Fibroblast of peridontal ligament (primary cell): ENCODE results near the gene FARP1.

Experiments
- DNase-seq: peaks from one replicate; pipeline ENCODE4 v3.0.0-alpha.2; 2010; ENCODE audit errors: extremely low read depth

Gene FARP1

DNA sequence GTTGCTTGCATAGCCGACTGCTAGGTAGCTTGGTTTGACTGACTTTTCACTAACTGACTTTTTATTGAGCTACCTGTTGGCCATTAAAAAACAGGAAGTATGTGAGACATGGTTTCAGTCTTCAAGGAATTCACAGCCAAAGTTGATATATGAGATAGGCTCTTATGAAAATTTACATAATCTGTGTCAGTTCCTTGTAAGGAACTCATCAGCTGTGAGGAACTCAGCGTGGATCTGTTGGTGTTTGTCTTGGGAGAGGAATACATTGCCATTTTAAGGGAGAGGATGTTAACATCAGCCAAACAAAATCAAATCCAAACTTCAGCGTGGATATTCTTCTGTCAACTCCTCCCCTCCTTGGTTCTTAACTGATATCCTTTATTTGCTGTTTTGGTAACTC is 32.1 kb downstream of the FARP1 start:
- no peak for DNase-seq

DNA sequence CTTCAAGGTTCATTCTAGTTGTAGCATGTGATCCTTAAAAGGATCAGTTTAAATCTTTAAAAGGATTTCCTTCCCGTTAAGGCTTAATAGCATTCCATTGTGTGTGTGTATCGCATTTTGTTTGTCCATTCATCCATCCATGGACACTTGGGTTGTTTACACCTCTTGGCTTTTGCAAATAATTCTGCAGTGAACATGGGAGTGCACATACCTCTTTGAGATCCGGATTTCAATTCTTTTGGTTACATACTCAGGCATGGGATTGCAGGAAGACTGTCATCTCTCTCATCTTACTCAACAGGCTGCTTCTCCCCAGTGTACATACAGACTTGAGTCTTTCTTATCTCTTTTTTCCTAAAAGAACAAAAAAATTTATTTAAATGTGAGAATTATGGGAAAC is 32.9 kb downstream of the FARP1 start:
- no peak for DNase-seq

DNA sequence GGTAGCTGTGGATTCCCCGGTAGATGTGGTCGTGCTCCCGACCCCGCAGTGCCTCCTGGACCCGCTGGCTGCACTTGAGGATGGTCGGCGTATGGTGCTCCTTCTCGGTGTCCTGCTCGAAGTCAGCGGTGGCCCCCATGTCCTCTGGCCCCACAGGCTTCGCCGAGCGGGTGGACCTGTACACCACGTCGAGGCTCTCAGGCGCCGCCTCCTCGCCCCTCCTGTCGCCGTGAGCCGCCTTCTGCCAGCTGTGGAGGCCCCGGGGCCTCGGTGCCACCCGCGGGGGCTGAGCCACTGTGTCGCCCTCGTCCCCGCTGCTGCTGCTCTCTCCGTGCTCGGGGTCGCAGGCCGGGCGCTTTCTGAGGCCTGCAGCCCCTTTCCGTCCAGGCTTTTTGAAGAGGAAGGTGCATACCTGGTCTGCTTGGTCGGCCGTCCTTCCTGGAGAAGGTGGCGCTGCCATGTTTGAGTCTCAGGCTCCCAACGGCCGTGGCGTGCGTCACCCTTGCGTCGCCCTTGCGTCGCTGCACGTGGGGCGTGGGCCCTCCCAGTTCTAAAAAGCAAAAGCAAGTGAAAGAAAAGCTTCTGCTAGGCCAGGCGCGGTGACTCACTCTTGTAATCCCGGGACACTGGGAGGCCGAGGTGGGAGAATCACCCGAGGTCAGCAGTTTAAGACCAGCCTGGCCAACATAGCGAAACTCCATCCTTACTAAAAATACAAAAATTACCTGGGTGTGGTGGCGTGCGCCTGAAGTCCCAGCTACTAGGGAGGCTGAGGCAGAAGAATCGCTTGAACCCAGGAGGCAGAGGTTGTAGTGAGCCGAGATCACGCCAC is 34.1 kb downstream of the FARP1 start, which contains the start of gene RNF113B:
Gene RNF113B, minus strand, starts transcription at position 493 of the 832 bp plus-strand sequence. Its CDS starts 33 bp downstream, at position 460.
- DNase-seq = no peak

DNA sequence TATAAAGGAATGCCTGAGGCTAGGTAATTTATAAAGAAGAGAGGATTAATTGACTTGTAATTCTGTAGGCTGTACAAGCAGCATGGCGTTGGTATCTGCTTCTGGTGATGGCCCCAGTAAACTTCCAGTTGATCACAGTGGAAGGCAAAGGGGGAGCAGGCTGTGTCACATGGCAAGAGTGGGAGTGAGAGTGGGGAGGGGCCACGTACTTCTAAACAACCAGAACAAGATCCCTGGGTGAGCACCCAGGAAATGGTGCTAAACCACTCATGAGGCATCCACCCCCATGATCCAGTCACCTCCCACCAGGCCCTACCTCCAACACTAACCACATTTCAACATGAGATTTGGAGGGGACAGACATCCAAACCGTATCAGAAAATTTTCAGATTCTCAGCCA is 37.2 kb downstream of the FARP1 start:
- DNase-seq = no peak

DNA sequence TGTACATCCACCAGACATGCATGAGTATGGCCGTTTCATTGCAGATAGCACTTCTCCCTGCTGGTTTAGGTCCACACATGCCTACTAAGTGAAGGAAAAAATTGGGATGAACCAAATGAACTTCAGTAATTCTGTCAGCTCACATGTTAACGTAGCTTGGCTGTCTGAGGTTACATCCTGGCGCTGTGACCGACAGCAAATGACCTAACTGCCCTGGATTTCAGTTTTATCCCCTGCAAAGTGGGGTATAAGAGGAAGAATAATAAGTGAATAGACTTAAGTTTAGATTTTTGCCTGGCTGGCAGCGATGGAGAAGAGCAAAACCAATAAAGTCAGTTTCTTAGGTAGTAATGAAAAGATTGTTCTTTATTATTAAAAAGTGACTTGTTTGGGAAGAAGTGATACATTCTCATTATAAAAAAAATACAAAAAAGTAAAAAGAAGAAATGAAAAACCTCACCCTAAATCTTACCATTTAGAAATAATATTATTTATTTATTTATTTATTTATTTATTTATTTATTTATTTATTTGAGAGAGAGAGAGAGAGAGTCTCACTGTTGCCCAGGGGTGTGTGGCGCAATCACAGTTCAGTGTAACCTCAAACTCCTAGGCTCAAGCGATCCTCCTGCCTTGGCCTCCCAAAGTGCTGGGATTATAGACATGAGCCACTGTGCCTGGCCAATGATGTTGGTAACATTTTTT is 38.4 kb downstream of the FARP1 start:
- no peak for DNase-seq

DNA sequence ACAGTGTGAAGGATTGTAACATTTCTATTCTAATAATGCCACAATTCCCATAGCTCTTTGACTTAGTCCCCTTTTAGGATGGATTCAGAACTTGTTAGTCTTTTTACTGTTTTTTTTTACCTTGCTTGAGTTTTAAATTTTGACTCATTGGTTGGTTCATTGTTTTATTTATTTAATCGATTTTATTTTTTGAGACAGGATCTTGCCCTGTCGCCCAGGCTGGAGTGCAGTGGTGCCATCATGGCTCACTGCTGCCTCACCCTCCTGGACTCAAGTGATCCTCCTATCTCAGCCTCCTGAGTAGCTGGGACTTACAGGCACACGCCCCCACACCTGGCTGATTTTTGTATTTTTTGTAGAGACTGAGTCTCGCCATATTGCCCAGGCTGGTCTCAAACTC is 39.3 kb downstream of the FARP1 start:
- no peak for DNase-seq

DNA sequence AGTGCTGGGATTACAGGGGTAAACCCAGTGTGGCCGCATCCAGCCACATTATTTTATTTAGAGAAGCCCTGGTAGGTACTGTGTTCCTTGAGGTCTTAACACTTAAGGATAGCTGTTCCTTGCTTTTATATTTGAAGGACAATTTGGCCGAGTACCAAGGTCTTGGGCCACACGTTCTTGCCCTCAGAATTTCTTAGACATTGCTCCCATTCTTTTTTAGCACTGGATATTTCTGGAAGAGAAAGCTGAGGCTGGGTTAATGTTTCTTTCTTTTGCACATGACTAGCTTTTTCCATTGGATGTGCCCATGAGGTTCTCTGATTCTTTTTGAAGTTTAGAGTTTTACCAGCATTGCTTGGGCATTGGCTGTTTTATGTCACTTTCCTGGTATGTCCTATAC is 39.7 kb downstream of the FARP1 start:
- DNase-seq = no peak

DNA sequence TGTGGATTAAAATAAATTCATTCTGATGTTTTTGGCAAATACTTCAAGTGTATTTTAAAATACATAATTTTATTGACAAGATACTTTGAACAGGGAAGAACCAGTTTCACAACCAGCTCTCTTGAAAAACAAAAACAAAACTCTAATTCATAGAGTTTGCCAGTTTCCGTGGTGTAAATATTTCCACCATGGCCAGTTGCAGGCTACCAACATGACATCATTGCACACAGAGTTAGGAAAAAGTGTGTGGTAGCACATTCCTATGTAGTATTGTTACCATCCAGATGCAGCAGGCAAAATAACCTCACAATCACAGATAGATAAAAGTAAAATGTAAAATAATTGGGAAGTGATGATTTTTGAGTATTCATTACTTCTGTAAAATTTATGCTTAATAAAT is 41.9 kb downstream of the FARP1 start:
- peak; percentile 64 for DNase-seq

DNA sequence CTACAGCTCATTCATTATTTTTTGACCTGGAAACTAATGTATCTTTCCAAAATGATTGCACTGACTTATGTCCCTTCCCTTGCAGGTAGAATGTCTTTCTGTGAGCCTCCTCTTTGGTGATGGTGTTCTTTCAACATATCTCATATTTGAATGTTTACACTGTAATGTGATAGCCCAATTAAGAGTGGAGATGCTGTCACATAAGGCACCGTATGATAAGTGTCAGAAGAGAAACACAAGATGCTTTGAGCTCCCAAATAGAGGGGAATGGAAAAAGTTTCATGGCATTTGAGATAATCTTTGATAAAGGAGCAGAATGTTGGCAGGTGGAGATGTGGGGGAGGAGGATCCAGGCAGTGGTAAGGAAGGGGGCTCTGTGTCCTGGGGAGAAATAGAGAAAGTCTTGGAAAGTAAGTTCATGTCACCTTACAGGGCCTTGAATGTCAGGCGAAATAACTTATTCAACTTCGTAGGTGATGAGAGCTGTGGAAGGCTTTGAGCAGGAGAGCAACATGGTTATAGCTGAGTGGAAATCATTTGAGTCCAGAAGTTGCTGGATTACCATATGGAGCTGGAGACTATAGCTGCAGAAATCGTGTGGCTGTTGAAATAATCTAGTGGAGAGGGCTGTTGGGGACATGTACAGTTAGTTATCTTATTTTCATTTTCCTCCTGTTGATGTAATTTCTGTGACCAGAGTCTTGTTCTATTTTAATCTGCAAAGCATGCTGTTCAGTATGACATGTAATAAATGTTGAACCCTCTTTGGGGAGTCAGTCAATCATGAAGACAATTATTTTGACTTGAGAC is 44.5 kb downstream of the FARP1 start:
- no peak for DNase-seq

DNA sequence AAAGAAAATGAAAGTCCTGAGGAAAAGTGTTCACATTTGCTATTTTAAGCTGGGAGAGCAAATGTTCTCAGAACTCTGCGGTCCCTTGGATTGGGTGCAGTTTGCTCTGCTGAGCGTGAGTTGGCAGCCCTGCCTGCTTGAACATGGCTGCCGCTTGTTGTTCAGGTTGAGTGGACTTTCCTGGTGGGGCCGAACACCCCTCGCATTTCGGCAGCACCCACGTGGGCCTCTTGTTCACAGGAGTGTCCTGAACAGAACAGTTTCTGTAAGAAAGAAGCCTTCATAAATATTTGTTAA is 45.0 kb downstream of the FARP1 start:
- DNase-seq = peak; percentile 34

DNA sequence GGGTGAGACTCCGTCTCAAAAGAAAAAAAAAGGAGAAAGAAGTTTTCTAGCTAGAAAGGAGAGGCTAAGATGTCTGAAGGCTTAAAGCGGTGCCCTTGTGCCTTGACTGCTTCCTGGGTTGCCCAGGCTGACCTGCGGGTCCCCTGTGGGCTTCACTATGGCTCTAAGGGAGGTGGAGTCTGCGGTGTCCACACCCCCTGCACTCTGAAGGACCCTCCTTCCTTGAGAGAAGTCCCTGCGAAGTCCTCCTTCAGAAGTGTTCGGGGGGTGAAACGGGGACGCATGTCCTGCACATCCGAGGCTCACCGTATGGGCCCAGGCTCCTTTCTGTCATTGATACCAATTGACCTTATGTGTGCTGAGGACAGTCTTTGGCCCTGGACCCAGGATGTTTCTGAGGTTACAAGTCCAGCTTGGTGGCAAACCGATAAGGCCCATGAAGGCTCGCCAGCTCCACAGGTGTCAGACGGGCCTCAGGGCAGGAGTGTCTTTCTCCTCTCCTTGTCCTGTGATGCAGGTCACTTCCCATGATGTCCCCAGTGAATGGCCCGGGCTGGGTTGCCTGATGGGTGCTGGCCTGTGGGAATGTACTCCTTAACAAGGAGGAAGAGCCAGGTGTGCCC is 45.8 kb downstream of the FARP1 start:
- no peak for DNase-seq

DNA sequence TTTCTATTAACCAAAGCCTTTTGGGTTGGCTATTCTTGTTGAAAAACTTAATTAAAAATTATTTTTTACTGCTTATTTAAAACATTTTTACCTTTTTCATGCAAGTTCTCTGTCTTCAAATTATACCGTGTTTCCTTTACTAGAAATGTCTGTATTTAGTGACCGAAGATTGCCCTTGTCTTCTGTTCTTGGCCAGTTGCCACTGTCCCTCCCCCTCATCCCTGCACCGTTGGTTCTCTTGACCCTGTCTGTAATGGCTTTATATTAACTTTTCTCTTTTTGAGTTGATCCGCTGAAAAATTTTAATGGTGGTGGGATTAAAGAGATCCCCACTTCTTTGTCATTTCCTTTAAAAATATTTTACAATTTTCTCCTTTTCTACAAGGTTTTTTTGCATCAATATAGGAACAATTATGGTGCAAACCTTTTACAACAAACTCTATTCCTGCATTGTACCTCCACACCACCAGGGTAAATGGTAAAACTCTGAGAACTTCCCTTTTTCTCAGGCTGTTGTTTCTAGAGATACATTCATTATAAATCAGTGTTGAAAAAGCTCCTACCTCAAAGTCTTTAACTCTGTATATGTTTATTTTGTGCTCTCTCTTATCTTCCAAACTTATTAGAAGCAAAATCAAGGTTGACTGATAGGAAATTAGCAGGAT is 47.1 kb downstream of the FARP1 start:
- no peak for DNase-seq

DNA sequence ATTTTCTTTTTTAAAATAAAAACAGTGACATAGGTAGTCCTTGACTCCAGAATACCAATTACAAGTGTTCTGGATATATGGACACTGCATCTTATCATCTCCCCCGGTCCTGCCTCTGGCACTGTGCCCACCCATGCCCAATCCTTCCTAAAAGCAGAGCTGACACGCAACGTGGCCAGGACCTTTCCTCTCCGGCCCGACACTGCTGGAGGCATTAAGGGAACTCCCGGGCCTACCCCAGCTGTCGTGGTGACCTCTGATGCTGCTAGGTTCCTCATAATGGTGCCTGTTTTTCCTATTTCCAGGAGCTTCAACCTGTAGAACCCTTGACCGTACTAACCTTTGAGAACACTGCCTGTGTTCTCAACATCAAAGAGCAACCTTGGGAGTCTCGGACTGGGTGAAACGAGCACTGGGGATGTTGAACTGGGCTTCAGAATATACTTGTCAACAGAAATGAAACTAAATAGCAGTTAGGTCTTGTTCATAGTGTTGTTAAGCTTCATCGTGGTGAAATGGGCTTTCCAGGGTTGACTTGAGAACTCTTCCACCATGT is 48.1 kb downstream of the FARP1 start:
- no peak for DNase-seq

DNA sequence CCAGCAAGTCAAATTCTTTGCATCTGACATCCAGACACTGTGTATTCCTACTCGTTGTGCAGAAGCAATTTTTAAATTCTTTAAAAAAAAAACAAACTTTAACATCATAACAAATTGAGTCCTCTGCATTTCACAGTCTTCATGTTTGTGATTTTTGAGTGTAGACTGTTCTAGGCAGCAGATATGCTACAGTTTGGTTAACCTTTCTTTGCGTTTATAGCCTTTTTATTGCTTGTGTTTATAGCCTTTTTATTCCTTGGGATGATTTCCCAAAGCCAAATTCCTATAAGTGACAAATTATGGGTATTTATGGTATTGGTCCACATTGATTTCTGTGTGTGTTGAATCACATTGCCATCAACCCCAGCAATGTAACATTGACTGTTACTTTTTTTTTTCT is 49.1 kb downstream of the FARP1 start:
- DNase-seq = no peak

DNA sequence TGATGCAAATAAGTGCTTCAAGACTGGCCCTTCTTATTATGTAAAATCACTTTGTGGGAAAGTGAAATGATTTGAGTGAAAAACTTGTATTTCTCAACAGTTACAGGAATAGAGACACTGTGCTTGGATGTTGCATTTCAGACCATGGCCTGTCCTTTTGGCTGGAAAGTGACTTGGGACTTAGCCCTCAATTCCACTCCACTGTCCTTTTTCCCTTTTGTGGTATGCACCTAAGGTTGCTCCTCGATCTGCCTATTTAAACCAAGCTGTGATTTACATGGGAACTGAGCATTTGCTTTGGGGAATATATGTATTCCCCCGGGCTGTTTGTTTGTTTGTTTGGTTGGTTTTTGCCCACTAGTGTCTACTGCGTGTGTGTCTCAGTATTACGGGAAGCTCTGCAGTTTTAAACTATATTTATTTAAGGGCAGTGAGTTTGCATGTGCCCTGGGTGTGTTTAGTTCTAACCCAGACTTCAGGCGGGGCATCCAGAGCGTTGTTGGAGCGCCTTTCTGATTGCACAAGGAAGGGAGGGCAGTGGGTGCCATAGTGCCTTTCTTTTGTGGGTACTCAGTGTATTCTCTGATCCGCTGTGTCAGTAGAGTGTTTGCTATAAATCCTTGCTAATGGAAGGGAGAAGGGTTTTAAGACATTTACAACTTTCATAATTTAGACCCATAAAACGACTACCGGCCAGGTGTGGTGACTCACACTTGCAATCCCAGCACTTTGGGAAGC is 52.3 kb downstream of the FARP1 start:
- no peak for DNase-seq

DNA sequence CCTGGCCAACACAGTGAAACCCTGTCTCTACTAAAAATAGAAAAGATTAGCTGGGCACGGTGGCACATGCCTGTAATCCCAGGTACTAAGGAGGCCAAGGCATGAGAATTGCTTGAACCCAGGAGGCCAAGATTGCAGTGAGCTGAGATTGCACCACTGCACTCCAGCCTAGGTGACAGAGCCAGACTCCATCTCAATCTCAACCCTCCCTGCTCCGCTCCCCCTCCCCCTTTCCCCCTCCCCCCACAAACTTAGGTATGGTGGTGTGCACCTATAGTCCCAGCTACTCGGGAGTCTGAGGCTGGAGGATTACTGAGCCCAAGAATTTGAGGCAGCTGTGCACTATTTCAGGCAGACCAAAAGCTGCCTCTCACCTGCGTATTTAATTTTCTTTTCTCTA is 55.8 kb downstream of the FARP1 start:
- no peak for DNase-seq

DNA sequence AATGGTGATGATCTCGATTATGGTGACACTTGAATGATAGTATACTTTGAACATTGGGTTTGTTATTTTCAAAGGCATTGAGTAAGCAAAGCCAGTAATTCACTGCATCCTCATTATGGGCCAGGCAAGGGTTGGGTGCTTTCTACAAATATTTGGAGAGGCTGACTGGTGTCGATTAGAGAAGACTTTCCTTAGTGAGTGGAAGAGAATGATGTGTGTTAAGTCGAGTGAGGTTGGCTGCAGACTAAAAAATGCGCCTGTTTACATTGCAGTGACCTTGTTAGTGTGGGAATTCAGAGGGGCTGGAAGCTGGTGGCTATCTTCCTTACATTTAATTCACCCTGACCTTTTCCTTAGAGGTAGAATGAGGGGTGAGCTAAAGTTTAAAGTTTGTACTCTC is 56.6 kb downstream of the FARP1 start:
- DNase-seq = peak; percentile 34

DNA sequence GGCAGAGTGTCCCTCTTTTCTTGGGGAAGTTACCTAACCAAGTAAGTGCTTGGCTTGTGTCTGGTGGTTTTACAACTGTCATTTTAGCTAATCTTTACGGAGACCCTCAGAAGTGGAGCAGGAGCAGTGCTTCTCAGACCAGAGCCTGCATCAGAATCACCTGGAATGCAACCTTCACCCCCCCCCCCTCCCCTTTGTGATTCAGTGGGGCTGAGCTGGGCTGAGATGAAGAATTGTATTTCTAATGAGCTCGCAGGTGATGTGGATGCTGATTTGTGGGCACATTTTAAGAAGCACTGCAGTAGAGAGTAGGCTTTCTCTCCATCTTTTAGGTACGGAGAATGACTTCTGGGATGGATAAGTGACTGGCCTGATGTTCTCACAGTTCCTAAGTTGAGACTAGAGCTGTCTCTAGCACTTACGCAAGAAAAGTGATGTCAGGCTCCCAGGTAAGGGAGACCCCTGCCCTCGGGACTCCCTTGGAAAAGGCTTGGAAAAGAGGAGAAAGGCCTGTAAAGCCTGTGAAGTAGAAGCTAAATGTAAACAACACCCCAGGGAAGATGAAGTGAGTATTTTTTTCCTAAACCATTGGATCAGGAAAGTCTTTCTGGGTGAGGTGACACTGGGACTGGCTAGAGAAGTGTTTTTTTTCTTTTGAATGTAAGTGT is 57.5 kb downstream of the FARP1 start:
- DNase-seq = no peak

DNA sequence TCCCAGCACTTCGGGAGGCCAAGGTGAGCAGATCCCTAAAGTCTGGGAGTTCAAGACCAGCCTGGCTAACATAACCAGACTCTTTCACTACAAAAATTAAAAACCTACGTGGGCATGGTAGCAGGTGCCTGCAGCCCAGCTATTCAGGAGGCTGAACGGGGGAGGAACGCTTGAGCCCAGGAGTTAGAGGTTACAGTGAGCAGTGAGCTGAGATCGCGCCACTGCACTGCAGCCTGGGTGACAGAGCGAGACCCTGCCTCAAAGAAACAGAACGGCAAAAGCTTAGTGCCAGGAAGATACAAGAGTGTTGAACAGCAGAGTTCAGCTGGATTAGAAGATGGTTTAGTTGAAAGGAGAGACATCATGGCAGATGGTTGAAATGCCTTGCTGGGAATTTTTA is 58.3 kb downstream of the FARP1 start:
- no peak for DNase-seq

DNA sequence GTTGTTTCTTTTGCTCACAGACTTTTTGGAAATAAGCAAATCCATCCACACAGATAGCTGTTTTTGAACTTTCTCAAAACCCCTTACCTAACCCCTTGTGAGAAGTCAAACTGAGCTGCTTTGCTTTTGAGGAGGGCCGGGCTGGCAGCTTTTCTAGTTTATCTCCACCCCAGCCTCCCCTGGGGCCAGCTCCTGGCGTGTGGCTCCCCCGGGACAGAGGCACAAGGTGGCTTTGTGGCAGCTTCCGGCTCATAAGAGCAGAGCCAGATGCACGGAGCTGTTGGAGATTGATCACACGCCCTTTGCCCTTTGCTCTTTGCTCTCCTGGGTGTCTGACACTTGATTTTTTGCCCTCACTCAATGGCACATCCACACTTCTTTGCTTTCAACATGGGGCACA is 59.1 kb downstream of the FARP1 start:
- DNase-seq = no peak
